Gastrocnemius medialis (tissue), 4 donors: Measurements from ENCODE around the gene RXRA. TPM values are rescaled to one million over a fixed set of nuclear protein-coding genes. Genes with fewer than 3 reads are reported as not detected.
A peak's percentile ranks its signal among the peaks of the same experiment; 100 is the strongest.

ENCODE experiments used
- ATAC-seq, 2 donors: fragments of 150-250 bp; one replicate each; pipeline ENCODE4 v1.9.1; 2016
- DNase-seq, 2 donors: peaks; one replicate each; pipeline ENCODE4 v3.0.0-alpha.2; 2019
- H3K27ac ChIP-seq, 4 donors: fragments of 200-600 bp; sonication (generic); 1 replicate in 1 of 4; 2 replicates in 3 of 4; pipeline ENCODE4 v1.5.1; 2016 to 2018; ENCODE audit warnings: mild to moderate bottlenecking in 2 of 4, moderate library complexity in 1 of 4
- H3K27me3 ChIP-seq, 3 donors: fragments of 200-600 bp; sonication (generic) in 2 of 3; 1 replicate in 1 of 3; 2 replicates in 2 of 3; pipeline versions ENCODE4 v1.5.1 to v1.6.0; 2016 to 2019; ENCODE audit warnings: mild to moderate bottlenecking in 1 of 3, moderate library complexity in 1 of 3
- H3K36me3 ChIP-seq, 2 donors: fragments of 200-600 bp; sonication (generic) in 1 of 2; one replicate each; pipeline ENCODE4 v1.5.1; 2017 to 2018
- H3K4me1 ChIP-seq, 2 donors: fragments of 200-600 bp; sonication (generic) in 1 of 2; one replicate each; pipeline ENCODE4 v1.5.1; 2016 to 2017; ENCODE audit warnings: mild to moderate bottlenecking in 2 of 2
- H3K4me3 ChIP-seq, 4 donors: fragments of 200-600 bp; sonication (generic) in 3 of 4; 1 replicate in 1 of 4; 2 replicates in 3 of 4; pipeline ENCODE4 v1.5.1; 2016 to 2019; ENCODE audit warnings: mild to moderate bottlenecking in 2 of 4
- H3K9me3 ChIP-seq, 3 donors: fragments of 200-600 bp; sonication (generic) in 2 of 3; 1 replicate in 1 of 3; 2 replicates in 2 of 3; pipeline ENCODE4 v1.5.1; 2016 to 2019
- CTCF ChIP-seq, 5 experiments: fragments of 450-650 bp in 3 of 5; fragments of 200-600 bp in 2 of 5; sonication (generic) in 2 of 5; IDR thresholded peaks in 4 of 5; conservative IDR thresholded peaks in 1 of 5; 1 replicate in 4 of 5; 2 replicates in 1 of 5; pipeline ENCODE4 v1.5.1; 2016 to 2019; ENCODE audit warnings: antibody characterized with exemption in 5 of 5, mild to moderate bottlenecking in 3 of 5, moderate library complexity in 3 of 5
- POLR2A ChIP-seq, 2 donors: fragments of 450-650 bp; IDR thresholded peaks; one replicate each; pipeline ENCODE4 v1.6.1; 2017; ENCODE audit warnings: antibody characterized with exemption in 2 of 2, mild to moderate bottlenecking in 2 of 2, moderate library complexity in 2 of 2
- in situ Hi-C, 4 donors: fragments of 200-750 bp; cut with MboI; loops; one replicate each; pipeline versions ENCODE4 v1.15.0 to v1.8.0; 2017; ENCODE audit warnings: low sequenced_read_pairs in 4 of 4
- intact Hi-C: fragments of 100-400 bp; cut with DNase I; formaldehyde crosslinking; loops from one replicate; pipeline ENCODE4 v1.15.1; 2023; ENCODE audit warnings: low total_unique reads
- total RNA-seq, 4 donors: library from RNA; depleted of rRNA; stranded (reverse); fragments of >200 nt; gene quantifications; one replicate each; pipeline versions ENCODE4 v1.1.0 to v1.2.3, GENCODE V29; 2016

RXRA gene
- total RNA-seq, 4 donors from 2014 or later: 70.8 to 224 (median 160) TPM

DNA sequence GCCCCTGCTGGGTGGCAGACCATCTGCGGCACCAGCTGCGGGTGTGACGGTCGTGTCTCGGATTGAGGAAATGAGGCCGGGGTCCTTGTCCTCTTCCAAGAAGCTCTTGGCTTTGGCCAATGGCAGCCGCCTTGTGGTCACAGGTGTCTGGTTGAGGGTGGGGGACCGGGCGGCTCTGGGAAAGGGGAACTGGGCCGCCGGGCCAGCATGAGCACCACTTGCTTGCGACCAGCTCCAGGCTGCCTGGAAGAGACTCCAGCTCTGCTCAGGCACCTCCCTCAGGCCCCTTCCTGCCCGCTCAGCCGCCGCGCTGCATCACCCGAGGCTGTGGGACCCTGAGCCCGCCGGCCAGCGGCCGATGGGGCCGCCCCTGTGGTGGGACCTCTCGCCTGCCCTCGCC lies 59.7 kb downstream of the RXRA start:
- DNase-seq: no peak
- no peak for ATAC-seq
- H3K27me3 ChIP-seq: no peaks in the 10 kb centered on the region
- H3K27ac ChIP-seq: peak overlapping the region; percentile 60 to 100 (median 78)
- TF ChIP-seq POLR2A (IDR thresholded peaks at IDR 0.05) (no peak), CTCF (IDR thresholded peaks at IDR 0.05 in 4 of 5, conservative IDR thresholded peaks at IDR 0.05 in 1 of 5) (no peak)
- intact Hi-C loops: no loop called here
- in situ Hi-C loops: no loop called here
- H3K36me3 ChIP-seq: no peaks in the 10 kb centered on the region
- no peaks in the 10 kb centered on the region for H3K9me3 ChIP-seq
- H3K4me3 ChIP-seq: no peak overlapping the region
- peaks cover 90 to 98% of the 10 kb centered on the region in 2 donors for H3K4me1 ChIP-seq

- TF ChIP-seq CTCF (IDR thresholded peaks at IDR 0.05 in 4 of 5, conservative IDR thresholded peaks at IDR 0.05 in 1 of 5): no peak
- TF ChIP-seq POLR2A (IDR thresholded peaks at IDR 0.05): no peak
- Histone ChIP-seq H3K36me3 (no peaks in the 10 kb centered on the region), H3K27me3 (no peaks in the 10 kb centered on the region), H3K27ac (peak overlapping the region; percentile 44 to 100 (median 78)), H3K4me1 (peaks cover 87 to 98% of the 10 kb centered on the region in 2 donors), H3K9me3 (no peaks in the 10 kb centered on the region), H3K4me3 (no peak overlapping the region)
- in situ Hi-C loops: no loop called here
- ATAC-seq (peak; percentile 59 to 61), DNase-seq (peak in 1 of 2 donors; percentile 71)
- intact Hi-C loops: no loop called here
Measured at GRCh38 chr9:134386951-134387831, 60.9 kb downstream of the RXRA start.

DNA sequence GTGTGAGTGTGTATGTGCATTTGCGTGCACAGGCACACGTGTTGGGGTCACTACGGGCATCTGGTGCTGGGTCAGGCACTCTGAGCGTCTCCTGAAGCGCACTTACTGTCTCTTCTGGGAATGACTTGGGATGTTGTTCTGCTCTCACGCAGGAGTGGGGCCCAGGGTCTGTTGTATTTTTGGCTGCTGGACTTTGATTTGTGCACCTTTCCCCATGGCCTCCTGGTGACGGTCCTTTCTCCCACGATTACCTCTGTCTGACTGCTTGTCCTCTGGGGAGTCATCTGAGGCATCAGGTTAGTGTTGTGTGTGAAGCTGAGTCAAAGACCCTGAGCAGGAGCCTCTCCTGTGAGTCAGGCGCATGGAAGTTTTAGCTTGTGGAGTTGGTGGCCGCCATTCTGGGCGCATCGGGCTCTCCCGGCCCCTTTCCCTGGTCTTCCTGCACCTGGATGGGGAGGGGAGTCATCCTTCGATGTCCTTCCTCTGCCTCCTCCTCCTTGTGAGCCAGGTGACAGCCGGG lies 62.1 kb downstream of the RXRA start:
- Histone ChIP-seq H3K27ac (peak overlapping the region in 3 of 4 donors; percentile 0 to 39 (median 27)), H3K9me3 (no peaks in the 10 kb centered on the region), H3K36me3 (no peaks in the 10 kb centered on the region), H3K4me1 (peaks cover 82 to 98% of the 10 kb centered on the region in 2 donors), H3K27me3 (no peaks in the 10 kb centered on the region), H3K4me3 (no peak overlapping the region)
- ATAC-seq (no peak), DNase-seq (no peak)
- in situ Hi-C loops (no loop called here), intact Hi-C loops (no loop called here)
- TF ChIP-seq CTCF (IDR thresholded peaks at IDR 0.05 in 4 of 5, conservative IDR thresholded peaks at IDR 0.05 in 1 of 5) (no peak), POLR2A (IDR thresholded peaks at IDR 0.05) (no peak)

DNA sequence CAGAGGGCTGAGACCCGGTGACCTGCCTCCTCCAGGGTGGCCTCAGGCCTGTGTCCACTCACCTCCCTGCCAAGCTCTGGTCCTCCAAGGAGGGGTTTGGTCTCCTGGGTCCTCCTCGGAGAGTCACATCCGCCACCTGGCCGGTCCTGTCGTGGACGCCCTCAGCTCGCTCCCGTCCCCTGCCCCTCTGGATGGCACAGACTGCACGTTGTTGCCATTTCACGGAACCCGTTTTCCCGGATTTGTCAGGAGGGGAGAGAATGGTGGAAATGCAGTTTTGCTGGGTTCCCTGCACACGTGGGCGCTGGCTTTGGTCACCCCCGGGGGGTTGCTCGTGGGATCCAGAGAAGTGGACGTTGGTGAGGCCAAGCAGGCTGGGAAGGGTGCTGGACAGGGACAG lies 62.7 kb downstream of the RXRA start:
- ATAC-seq: no peak

More for the DNA sequence above, 62.7 kb downstream of the RXRA start:
- H3K27me3 ChIP-seq: no peaks in the 10 kb centered on the region
- no peak for TF ChIP-seq CTCF (IDR thresholded peaks at IDR 0.05 in 4 of 5, conservative IDR thresholded peaks at IDR 0.05 in 1 of 5)
- no peak for TF ChIP-seq POLR2A (IDR thresholded peaks at IDR 0.05)
- DNase-seq: no peak
- no peaks in the 10 kb centered on the region for H3K36me3 ChIP-seq
- peak overlapping the region; percentile 0 to 39 (median 32) for H3K27ac ChIP-seq
- no peaks in the 10 kb centered on the region for H3K9me3 ChIP-seq
- no peak overlapping the region for H3K4me3 ChIP-seq
- in situ Hi-C loops: no loop called here
- intact Hi-C loops: no loop called here
- H3K4me1 ChIP-seq: peaks cover 76 to 94% of the 10 kb centered on the region in 2 donors
